Measurements from ENCODE around the gene NOTUM. TPM values are rescaled to one million over a fixed set of nuclear protein-coding genes. Genes with fewer than 3 reads are reported as not detected.

Gene NOTUM
- total and polyA plus RNA-seq, 9 of the 15 experiments (the other 6 are each of a cell fraction or from before 2014, with no cell fraction given), result 0.03 to 14.0 (median 4.1) TPM

DNA sequence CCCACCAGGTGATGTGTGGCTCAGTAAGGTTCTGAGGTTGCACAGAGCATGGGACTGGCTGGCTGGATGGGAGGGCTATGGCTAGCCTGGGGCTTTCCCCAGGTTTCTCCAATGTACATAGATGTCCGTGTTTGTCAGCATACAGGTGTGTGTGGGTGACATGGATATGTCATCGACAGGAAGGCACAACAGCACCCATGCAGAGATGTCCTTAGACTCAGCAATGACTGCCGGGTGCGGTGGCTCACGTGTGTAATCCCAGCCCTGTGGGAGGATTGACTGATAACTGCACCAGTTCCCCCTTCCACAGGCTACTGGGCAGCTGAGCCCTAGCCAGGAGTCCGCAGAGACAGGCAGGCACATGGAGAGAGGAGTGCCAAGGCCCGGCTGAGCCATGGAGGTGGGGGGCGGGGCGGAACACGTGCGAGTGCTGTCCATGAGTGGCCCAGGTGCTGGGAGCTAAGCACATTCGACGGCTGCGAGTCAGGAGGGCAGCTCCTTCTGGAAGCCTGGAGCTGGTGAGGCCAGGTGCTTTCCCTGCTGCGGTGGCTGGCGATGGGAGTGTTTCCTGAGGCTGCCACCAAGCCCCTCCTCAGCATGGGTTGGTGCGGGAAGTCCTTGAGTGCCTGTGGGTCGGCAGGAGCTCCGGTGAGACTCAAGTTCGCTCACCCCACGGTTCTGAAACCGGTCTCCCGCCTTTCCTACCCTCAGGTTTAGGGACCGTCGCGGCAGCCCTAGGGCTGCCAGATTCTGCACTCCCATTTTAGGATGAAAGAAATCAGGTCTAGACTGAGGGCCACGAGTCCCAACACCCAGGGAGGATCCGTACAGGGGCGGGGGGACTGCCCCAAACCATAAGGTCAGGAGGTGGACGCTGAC is 15.6 kb upstream of the NOTUM start (continued):
- TF ChIP-seq NR4A1 (CRISPR knock-in tag; IDR thresholded peaks at IDR 0.05) (0 out of 2 replicates have a peak, but pooled peaks have one; percentile 49), NR4A1 (tag; IDR thresholded peaks at IDR 0.05) (0 out of 2 replicates have a peak, but pooled peaks have one; percentile 32), ZNF668 (CRISPR knock-in tag; IDR thresholded peaks at IDR 0.05) (no peak), RNF2 (IDR thresholded peaks at IDR 0.05) (peak; percentile 49; the same call in 1 of the 2 replicates), SREBF2 (CRISPR knock-in tag; IDR thresholded peaks at IDR 0.05) (0 out of 2 replicates have a peak, but pooled peaks have one; percentile 21), ZNF583 (CRISPR knock-in tag; IDR thresholded peaks at IDR 0.05) (peak; percentile 29; the same call in 1 of the 2 replicates), ZNF589 (CRISPR knock-in tag; IDR thresholded peaks at IDR 0.05; ENCODE audit: low read depth) (0 out of 2 replicates have a peak, but pooled peaks have one; percentile 49), ZNF384 (IDR thresholded peaks at IDR 0.05; ENCODE audit: low read depth, low read length) (no peak), EGR1 (conservative IDR thresholded peaks at IDR 0.05) (0 out of 2 replicates have a peak, but pooled peaks have one; percentile 3), DPF2 (IDR thresholded peaks at IDR 0.05) (peak; percentile 20; the same call in 1 of the 2 replicates)
- TF ChIP-seq, protein P1, sequence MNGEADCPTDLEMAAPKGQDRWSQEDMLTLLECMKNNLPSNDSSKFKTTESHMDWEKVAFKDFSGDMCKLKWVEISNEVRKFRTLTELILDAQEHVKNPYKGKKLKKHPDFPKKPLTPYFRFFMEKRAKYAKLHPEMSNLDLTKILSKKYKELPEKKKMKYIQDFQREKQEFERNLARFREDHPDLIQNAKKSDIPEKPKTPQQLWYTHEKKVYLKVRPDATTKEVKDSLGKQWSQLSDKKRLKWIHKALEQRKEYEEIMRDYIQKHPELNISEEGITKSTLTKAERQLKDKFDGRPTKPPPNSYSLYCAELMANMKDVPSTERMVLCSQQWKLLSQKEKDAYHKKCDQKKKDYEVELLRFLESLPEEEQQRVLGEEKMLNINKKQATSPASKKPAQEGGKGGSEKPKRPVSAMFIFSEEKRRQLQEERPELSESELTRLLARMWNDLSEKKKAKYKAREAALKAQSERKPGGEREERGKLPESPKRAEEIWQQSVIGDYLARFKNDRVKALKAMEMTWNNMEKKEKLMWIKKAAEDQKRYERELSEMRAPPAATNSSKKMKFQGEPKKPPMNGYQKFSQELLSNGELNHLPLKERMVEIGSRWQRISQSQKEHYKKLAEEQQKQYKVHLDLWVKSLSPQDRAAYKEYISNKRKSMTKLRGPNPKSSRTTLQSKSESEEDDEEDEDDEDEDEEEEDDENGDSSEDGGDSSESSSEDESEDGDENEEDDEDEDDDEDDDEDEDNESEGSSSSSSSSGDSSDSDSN (IDR thresholded peaks at IDR 0.05; ENCODE audit: borderline replicate concordance in 1 of 2, low read depth in 2 of 2, low read length in 2 of 2), result 0 out of 4 replicates have a peak, but pooled peaks of 1 of the 2 experiments have one; percentile 8
- TF ChIP-seq, protein P2, sequence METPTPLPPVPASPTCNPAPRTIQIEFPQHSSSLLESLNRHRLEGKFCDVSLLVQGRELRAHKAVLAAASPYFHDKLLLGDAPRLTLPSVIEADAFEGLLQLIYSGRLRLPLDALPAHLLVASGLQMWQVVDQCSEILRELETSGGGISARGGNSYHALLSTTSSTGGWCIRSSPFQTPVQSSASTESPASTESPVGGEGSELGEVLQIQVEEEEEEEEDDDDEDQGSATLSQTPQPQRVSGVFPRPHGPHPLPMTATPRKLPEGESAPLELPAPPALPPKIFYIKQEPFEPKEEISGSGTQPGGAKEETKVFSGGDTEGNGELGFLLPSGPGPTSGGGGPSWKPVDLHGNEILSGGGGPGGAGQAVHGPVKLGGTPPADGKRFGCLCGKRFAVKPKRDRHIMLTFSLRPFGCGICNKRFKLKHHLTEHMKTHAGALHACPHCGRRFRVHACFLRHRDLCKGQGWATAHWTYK (CRISPR knock-in tag; IDR thresholded peaks at IDR 0.05), result 0 out of 2 replicates have a peak, but pooled peaks have one; percentile 23
- TF ChIP-seq, protein P3, sequence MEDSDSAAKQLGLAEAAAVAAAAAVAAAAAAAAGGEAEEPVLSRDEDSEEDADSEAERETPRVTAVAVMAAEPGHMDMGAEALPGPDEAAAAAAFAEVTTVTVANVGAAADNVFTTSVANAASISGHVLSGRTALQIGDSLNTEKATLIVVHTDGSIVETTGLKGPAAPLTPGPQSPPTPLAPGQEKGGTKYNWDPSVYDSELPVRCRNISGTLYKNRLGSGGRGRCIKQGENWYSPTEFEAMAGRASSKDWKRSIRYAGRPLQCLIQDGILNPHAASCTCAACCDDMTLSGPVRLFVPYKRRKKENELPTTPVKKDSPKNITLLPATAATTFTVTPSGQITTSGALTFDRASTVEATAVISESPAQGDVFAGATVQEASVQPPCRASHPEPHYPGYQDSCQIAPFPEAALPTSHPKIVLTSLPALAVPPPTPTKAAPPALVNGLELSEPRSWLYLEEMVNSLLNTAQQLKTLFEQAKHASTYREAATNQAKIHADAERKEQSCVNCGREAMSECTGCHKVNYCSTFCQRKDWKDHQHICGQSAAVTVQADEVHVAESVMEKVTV (CRISPR knock-in tag; IDR thresholded peaks at IDR 0.05), result peak; percentile 16; the same call in 1 of the 2 replicates
- TF ChIP-seq, protein P4, sequence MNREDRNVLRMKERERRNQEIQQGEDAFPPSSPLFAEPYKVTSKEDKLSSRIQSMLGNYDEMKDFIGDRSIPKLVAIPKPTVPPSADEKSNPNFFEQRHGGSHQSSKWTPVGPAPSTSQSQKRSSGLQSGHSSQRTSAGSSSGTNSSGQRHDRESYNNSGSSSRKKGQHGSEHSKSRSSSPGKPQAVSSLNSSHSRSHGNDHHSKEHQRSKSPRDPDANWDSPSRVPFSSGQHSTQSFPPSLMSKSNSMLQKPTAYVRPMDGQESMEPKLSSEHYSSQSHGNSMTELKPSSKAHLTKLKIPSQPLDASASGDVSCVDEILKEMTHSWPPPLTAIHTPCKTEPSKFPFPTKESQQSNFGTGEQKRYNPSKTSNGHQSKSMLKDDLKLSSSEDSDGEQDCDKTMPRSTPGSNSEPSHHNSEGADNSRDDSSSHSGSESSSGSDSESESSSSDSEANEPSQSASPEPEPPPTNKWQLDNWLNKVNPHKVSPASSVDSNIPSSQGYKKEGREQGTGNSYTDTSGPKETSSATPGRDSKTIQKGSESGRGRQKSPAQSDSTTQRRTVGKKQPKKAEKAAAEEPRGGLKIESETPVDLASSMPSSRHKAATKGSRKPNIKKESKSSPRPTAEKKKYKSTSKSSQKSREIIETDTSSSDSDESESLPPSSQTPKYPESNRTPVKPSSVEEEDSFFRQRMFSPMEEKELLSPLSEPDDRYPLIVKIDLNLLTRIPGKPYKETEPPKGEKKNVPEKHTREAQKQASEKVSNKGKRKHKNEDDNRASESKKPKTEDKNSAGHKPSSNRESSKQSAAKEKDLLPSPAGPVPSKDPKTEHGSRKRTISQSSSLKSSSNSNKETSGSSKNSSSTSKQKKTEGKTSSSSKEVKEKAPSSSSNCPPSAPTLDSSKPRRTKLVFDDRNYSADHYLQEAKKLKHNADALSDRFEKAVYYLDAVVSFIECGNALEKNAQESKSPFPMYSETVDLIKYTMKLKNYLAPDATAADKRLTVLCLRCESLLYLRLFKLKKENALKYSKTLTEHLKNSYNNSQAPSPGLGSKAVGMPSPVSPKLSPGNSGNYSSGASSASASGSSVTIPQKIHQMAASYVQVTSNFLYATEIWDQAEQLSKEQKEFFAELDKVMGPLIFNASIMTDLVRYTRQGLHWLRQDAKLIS (CRISPR knock-in tag; IDR thresholded peaks at IDR 0.05), result 0 out of 2 replicates have a peak, but pooled peaks have one; percentile 83
- TF ChIP-seq, protein P5, sequence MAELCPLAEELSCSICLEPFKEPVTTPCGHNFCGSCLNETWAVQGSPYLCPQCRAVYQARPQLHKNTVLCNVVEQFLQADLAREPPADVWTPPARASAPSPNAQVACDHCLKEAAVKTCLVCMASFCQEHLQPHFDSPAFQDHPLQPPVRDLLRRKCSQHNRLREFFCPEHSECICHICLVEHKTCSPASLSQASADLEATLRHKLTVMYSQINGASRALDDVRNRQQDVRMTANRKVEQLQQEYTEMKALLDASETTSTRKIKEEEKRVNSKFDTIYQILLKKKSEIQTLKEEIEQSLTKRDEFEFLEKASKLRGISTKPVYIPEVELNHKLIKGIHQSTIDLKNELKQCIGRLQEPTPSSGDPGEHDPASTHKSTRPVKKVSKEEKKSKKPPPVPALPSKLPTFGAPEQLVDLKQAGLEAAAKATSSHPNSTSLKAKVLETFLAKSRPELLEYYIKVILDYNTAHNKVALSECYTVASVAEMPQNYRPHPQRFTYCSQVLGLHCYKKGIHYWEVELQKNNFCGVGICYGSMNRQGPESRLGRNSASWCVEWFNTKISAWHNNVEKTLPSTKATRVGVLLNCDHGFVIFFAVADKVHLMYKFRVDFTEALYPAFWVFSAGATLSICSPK (IDR thresholded peaks at IDR 0.05; ENCODE audit: borderline replicate concordance), result no peak
